IPS-18c (cell line): ENCODE measurements around the gene DHX34.

ENCODE experiments used
- H3K4me3 ChIP-seq: 2 replicates; pipeline ENCODE4 v1.7.0; 2013; ENCODE audit warnings: low read depth, mild to moderate bottlenecking, low read length, moderate library complexity; ENCODE audit not compliant: insufficient read depth
- H3K9me3 ChIP-seq: one replicate; pipeline ENCODE4 v1.6.1; 2013; ENCODE audit warnings: mild to moderate bottlenecking, low read length, moderate library complexity; ENCODE audit not compliant: control insufficient read depth, insufficient read depth

DHX34 gene

DNA sequence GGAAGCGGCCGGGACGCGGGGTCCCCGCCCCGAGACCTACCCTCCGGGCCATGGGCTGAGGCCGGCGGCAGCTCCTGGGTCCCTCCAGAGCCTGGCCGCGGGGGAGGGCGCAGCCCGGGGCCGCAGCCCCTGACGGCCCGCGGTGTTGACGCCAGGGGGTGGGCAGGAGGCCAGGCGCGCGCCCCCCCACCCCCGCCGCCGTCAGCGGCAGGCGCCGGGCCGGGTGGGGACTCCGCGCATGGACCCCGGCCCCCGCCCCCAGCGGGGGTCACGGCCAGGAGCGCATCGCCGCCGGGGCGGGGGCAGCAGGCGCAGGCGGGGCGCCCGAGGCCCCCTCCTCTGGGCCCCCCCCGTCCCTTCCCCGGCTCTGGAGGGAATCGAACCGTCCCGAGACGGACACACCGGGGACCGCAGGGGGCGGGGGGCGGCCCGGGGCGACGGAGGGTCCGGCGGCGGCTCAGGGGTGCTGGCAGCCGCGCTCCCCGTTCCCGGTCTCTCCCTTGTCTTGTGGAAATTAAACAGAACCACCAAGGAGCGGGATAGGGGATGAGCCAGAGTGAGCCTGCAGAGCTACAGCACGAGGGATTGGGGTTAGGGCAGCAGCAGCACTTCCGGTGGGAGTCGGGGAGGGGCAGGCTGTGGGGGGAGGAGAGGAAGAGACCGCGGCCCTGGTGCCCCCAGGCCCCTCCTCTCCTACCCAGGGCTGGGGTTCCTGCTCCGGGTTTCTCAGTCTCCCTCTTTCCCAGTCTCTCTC is 70.1 kb downstream of the DHX34 start, which contains the start of gene MEIS3:
TSS of gene MEIS3 (minus strand) at position 498 of the 754 bp plus-strand sequence. CDS start at position 52, 446 bp downstream.
- peak within 1 kb of the TSS; percentile 56 for H3K4me3 ChIP-seq
- no peaks in the 10 kb centered on the region for H3K9me3 ChIP-seq

DNA sequence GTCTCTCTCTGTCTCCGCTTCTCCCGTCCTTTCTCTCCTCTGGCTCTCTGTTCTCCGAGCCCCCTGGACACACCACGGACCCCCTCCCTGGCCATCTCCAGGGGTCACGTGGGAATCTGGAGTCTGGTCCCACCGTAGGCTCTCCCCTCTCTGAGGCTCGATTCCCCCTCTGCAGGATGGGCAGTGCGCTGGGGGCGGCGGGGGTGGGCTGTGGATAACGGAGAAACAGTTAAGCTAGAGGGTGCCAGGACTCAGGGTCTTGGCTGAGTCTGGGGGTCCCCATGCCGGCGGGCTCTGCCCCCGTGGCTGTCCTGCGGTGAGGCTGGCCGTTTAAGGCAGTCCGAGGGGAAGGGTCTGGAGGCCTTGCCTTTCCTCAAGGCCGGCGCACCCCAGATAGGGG is 70.7 kb downstream of the DHX34 start:
- H3K9me3 ChIP-seq: no peaks in the 10 kb centered on the region
- H3K4me3 ChIP-seq: peak overlapping the region; percentile 41

DNA sequence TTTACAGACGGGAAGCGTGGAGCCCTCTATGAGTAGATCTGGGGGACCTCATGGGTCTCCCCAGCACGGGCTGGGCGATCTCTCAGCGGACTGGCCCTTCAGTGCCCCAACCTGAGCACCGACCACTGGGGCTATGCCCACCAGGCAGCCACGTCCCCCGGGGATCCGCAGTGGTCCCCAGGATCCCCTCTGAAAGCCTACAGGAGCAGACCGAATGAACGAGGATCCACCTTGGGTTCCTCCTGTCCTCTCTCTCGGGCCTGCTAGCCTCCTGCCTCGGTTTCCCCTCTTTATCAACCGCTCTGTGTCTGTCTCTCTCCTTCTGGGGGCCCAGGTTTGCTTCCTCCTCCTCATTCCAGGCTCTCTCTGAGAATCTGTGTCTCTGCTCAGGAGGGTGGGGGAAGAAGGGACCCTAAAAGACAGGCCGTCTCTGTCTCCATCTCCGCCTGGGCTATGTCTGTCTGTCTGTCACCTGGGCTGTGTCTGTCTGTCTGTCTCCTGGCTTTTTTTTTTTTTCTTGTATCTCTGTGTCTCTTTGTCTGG is 72.2 kb downstream of the DHX34 start:
- H3K9me3 ChIP-seq: no peaks in the 10 kb centered on the region
- H3K4me3 ChIP-seq: peak overlapping the region; percentile 24

DNA sequence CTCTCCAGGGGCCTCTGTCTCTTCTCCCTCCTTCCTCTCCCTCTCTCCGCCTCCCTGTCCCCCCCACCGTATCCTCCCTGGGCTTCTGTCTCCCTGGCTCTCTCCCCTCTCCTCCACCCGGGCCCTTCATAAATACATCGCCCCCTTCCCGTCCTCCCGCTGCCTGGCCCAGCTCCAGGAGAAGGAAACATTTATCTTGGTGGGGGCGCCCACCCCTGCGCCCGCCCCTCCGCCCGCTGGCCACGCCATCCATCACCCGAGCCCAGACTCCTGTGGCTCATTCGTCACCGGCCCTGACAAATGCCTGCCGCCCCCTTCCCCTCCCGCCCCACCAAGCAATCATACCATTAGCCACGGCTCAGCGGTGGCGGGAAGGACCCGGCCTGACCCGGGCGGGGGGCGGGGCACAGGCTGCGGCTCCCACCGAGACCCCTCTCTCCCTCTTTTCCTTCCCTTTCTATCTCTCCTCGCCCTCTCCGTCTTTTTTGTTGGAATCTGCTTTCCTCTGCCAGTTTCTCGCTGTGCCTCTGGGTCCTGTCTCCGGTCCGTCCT is 72.8 kb downstream of the DHX34 start:
- H3K9me3 ChIP-seq: no peaks in the 10 kb centered on the region
- peak overlapping the region; percentile 31 for H3K4me3 ChIP-seq

DNA sequence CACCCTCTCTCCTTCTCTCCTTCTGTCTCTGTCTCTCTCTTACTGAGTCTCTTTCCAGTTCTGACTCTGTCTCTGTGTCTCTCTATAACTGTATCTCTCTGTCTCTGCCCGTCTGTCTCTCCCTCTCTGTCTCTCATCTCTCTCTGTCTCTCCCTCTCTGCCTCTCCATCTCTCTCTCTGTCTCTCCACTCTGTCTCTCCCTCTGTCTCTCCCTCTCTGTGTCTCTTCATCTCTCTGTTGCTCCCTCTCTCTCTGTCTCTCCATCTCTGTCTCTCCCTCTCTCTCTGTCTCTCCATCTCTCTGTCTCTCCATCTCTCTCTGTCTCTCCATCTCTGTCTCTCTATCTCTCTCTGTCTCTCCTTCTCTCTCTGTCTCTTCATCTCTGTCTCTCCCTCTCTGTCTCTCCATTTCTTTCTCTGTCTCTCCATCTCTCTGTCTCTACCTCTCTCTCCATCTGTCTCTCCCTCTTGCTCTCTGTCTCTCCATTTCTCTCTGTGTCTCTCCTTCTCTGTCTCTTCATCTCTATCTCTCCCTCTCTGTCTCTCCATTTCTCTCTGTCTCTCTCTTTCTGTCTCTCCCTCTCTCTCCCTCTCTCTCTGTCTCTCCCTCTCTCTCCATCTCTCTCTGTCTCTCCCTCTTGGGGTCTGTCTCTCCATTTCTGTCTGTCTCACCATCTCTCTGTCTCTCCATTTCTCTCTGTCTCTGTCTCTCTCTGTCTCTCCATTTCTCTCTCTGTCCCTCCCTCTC is 73.5 kb downstream of the DHX34 start:
- Histone ChIP-seq H3K9me3 (no peaks in the 10 kb centered on the region), H3K4me3 (peak overlapping the region; percentile 31)

DNA sequence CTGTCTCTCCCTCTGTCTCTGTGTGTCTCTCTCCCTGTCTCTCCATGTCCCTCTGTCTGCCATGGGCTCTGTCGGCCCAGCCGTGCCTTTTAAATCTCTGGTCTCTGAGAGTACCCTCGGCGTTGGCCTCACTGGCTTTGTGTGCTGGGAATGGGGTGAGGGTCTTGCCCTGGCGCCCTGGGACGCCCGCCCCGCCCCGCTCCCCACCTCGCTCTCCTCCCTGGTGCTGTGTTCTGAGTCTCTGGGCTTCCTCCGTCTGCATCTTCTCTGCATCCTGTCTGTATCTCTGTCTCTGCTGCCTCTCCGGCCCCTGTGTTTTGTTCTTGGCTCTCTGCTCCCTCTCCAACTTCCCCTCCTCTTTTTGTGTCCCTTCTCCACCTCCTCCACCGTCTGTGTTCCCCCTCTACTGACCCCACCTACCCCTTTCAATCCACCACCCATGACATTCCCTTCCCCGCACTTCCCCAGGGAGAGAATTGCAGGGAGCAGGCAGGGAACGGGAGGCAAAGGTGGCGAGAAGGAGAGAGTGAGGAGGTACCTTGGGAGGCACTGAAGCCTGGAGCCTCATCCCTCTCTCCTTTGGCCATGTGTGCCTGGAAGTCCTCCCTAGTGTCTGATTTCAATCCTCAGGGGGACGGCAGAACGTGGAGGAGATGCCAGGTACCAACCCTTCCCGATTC is 74.2 kb downstream of the DHX34 start:
- no peaks in the 10 kb centered on the region for H3K9me3 ChIP-seq
- H3K4me3 ChIP-seq: no peak overlapping the region

DNA sequence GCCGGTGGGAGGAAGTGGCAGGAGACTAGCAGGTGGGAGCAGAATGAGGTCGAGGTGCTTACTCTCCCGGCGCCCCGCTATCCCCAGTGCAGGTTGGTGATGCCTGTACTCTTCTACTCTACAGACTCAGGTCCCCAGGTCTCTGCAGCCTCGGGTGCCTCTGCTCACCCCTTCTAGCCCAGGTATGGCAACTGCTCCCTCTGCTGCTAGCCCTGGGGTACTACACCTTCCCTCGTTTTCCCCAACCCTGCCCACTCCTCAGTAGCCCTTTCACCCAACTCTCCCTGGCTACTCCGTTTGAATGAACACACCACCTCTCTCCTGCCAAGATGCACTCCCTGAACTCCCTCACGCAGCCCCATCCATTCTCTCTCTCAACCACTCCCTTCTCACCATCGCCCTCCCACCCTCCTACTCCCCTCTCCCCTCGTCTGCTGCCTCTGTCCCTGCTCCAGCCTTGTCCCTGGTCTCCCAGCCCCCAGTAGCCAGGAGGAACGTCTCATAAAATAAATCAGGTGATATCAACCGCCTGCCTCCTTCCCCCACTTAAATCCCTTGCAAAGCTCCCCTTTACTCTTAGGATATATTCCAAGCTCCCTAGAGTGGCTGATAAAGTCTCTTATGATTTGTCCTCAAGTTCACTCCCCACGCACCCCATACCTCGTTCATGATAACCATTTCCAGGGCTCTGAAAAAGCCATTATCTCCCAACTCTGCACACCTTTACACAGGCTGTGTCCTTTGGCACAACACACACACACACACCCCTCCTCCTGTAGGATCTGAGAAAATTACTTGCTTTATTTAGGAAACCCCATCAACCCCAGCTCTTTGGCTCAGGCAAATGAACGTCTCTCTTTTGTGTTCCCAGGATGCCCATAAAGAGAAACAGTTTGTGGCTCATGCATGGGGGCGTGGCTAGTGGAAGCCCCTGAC is 78.4 kb downstream of the DHX34 start:
- no peaks in the 10 kb centered on the region for H3K9me3 ChIP-seq
- H3K4me3 ChIP-seq: peak overlapping the region; percentile 26; the same call in 1 of the 2 replicates

DNA sequence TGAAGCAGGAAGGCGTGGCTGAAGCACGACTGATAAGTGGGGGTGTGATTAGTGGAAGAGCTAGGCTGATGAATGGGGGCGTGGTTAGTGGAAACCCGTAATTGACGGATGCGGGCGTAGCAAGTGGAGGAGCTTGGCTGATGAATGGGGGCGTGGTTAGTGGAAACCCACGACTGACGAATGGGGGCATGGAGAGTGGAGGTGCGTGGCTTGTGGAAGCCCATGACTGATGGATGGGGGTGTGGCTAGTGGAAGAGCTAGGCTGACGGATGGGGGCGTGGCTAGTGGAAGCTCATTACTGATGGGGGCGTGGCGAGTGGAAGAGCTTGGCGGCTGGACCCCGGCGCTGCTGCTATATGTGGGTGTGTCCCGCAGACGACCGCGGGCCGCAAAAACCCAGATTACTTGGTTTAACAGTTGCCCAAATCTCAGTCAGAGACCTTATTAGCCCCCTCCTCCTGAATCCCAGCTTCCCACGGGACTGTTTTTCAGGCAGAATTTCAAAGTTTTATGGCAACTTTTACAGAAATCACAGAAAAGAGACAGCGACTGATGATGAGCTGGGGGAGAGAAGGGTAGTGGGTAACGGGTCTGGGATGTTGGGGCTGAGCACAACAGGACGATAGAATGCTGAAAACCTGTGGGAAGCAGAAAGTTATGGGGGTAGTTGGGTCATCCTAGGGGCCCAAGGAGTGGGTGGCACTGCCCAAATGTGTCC is 79.2 kb downstream of the DHX34 start:
- peak overlapping the region; percentile 26; the same call in 1 of the 2 replicates for H3K4me3 ChIP-seq

DNA sequence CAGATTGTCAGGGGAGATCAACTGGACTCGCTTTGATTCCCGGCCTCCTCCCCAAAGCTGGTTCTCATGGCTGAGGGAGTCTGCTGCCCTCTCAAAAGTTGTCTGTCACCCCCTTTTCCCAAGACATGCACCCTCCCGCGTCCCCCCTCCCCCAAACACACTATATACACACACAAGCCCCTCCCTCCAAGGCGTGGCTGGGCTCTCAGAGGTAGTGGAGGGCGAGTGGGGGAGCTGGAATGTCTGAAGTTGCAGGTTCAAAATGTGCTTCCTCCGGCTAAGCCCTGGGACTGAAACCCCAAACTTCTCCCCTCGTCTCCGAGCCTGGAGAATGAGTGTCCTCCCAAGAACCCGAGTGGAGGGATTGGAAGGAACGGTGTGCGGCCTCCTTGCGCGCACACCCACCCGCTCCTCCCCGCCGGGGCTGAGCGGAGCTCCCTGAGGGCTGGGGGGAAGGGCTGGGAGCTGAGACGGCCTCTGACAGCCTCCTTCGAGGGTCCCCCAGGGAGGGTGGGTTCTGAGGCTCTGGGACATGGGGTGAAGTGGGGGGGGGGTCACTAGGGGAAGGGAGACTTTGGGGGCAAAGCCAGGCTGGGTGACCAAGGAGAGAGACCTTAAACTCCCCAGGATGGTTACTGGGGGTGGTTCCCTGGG is 80.2 kb downstream of the DHX34 start:
- Histone ChIP-seq H3K4me3 (peak overlapping the region; percentile 44), H3K9me3 (no peaks in the 10 kb centered on the region)

More for the DNA sequence above, 79.2 kb downstream of the DHX34 start:
- no peaks in the 10 kb centered on the region for H3K9me3 ChIP-seq

DNA sequence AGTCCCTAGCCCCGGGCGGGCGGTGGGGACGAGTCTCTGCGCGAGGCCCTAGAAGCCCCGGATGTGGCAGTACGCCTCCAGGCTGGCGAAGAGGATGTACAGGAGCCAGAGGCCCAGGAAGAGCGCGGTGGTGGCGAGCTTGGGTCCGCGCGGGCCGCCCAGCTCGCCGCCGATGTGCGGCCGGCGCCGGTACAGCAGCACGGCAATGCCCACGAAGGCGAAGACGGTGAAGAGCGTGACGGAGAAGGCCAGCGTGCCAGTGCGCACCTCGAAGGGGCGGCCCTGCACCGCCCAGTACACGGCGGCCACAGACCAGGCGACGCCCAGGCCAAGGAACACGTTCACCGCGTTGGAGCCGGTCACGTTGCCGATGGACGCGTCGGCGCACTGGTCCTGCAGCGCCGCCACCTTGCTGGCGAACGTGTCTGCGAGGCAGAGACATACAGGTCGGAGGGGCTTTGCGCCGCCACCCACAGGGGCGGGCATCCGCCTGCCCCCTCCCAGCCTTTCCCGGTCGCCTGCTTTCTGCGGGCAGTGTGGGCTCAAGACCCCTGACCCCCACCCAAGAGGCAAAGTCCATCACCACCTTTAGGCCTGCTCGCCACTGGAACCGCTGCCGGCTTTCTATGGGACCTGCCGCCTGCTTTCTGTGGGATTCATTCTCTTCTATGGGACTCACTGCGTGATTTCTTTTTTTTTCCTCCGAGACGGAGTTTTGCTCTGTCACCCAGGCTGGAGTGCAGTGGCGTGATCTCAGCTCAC is 81.1 kb downstream of the DHX34 start:
- H3K9me3 ChIP-seq: peaks cover 2% of the 10 kb centered on the region
- peak overlapping the region; percentile 44 for H3K4me3 ChIP-seq

DNA sequence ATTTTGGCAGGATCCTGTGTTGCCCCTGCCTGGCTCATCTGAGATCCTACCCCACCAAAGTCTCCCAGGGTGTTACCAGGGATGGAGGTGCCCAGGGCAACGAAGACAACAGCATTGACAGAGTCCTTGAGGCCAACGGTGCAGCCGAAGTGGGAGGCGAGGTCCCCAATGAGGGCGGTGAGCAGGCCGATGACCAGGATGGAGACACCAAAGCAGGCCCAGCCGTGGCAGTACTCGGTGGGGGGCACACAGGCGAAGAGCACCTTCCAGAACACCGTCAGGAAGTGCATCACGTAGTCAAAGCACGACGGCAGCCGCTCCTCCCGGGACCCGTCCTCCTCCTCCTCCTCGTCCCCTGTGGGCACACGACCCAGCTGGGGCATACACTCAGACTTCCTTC is 83.0 kb downstream of the DHX34 start:
- Histone ChIP-seq H3K4me3 (no peak overlapping the region), H3K9me3 (peaks cover 2% of the 10 kb centered on the region)
